H1 (cell line): ENCODE measurements around the gene CEP170. TPM values are rescaled to one million over a fixed set of nuclear protein-coding genes. Genes with fewer than 3 reads are reported as not detected.

ENCODE experiments used
- POLR2AphosphoS5 ChIP-seq: IDR thresholded peaks from 2 replicates; pipeline ENCODE4 v1.6.1; 2011; ENCODE audit warnings: low read depth, low read length
- RXRA ChIP-seq: IDR thresholded peaks from 2 replicates; pipeline ENCODE4 v1.6.1; 2011; ENCODE audit warnings: low read depth, mild to moderate bottlenecking, low read length, moderate library complexity; ENCODE audit not compliant: insufficient read depth
- SP1 ChIP-seq: IDR thresholded peaks from 2 replicates; pipeline ENCODE4 v1.6.1; 2011; ENCODE audit warnings: low read depth, low read length
- polyA plus RNA-seq, 7 experiments: library from polyadenylated mRNA; depleted of rRNA in 3 of 7; stranded (reverse) in 5 of 7; unstranded in 2 of 7; fragments of >200 nt in 5 of 7; fragments of 200-250 nt in 2 of 7; gene quantifications; 1 replicate in 5 of 7; 2 replicates in 1 of 7; 4 replicates in 1 of 7; pipeline versions ENCODE4 v1.2.1 to v1.2.3, GENCODE V29; 2011 to 2013; ENCODE audit warnings: missing spikeins in 2 of 7, mixed read lengths in 2 of 7
- total RNA-seq: library from RNA; stranded (reverse); fragmentation: NEBNext Ultra II Directional; extraction: Animal tissue kit (Norgen Biotek cat#: 25700); gene quantifications from 2 replicates; pipeline ENCODE4 v1.2.1, GENCODE V29; 2021

Gene CEP170
- total and polyA plus RNA-seq, 2 of the 8 experiments (the other 6 are each of a cell fraction or from before 2014, with no cell fraction given) = 33.1 to 97.2 TPM

- no peak for TF ChIP-seq POLR2AphosphoS5
- no peak for TF ChIP-seq SP1
- TF ChIP-seq RXRA = no peak
Observed at GRCh38 chr1:243286409-243287122, 31.5 kb upstream of the CEP170 start (continued).
